ENCODE measurements around the gene NME8. TPM values are rescaled to one million over a fixed set of nuclear protein-coding genes. Genes with fewer than 3 reads are reported as not detected.
A peak's percentile ranks its signal among the peaks of the same experiment; 100 is the strongest.

Gene NME8
- total RNA-seq, 2 donors from 2014 or later, result not detected

DNA sequence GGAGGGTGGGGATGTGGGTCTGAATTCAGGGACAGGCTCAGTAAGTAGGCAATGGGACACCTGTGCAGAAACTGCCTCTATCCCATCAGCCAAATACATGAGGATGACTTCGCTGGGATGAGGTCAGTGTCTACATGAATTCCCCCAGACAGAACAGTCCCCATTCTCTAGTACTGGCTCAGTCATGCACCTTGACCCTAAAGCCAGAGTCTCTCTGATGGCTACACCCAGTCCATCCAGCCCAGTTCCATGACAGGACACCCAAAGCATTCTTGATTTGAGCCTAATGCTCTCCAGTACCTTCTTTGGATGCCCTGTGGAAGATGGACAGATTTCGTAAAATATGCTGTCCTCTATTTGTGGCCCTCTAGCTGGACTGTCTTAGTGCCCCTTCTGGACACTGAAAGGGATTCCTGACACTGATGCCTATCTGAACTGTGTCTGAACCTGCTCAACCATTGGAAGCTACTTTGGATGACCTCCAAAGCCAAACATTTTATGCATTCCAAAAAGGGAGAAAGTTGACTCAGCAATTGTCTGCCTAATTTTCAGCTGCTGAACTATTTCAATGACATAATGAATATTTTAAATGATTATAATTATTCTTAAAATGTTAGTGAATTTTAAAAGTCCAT, 53.6 kb downstream of the NME8 start:
- no peak for TF ChIP-seq CTCF (IDR thresholded peaks at IDR 0.05)
- H3K27me3 ChIP-seq, result no peaks in the 10 kb centered on the region
- H3K27ac ChIP-seq, result no peak overlapping the region
- H3K4me3 ChIP-seq, result no peak overlapping the region
- DNase-seq (ENCODE audit: low spot score), result no peak
- no peaks in the 10 kb centered on the region for H3K36me3 ChIP-seq
- H3K9me3 ChIP-seq, result no peaks in the 10 kb centered on the region
- H3K4me1 ChIP-seq, result peaks cover 0 to 13% of the 10 kb centered on the region in 2 donors

- Histone ChIP-seq H3K4me3 (no peak overlapping the region), H3K27ac (no peak overlapping the region), H3K9me3 (no peaks in the 10 kb centered on the region), H3K4me1 (no peaks in the 10 kb centered on the region), H3K36me3 (no peaks in the 10 kb centered on the region), H3K27me3 (no peaks in the 10 kb centered on the region)
- no peak for DNase-seq (ENCODE audit: low spot score)
- no peak for TF ChIP-seq CTCF (IDR thresholded peaks at IDR 0.05)
These were observed 59.9 kb downstream of the NME8 start for GRCh38 chr7:37908221-37908788.

GRCh38 chr7:37912756-37913155, 64.4 kb downstream of the NME8 start:
- TF ChIP-seq CTCF (IDR thresholded peaks at IDR 0.05), result no peak
- H3K27me3 ChIP-seq, result no peaks in the 10 kb centered on the region
- no peaks in the 10 kb centered on the region for H3K9me3 ChIP-seq
- peak overlapping the region in 1 of 2 donors; percentile 8 for H3K27ac ChIP-seq
- H3K36me3 ChIP-seq, result no peaks in the 10 kb centered on the region
- no peak for DNase-seq (ENCODE audit: low spot score)
- no peak overlapping the region for H3K4me3 ChIP-seq
- H3K4me1 ChIP-seq, result peaks cover 0 to 17% of the 10 kb centered on the region in 2 donors

DNA sequence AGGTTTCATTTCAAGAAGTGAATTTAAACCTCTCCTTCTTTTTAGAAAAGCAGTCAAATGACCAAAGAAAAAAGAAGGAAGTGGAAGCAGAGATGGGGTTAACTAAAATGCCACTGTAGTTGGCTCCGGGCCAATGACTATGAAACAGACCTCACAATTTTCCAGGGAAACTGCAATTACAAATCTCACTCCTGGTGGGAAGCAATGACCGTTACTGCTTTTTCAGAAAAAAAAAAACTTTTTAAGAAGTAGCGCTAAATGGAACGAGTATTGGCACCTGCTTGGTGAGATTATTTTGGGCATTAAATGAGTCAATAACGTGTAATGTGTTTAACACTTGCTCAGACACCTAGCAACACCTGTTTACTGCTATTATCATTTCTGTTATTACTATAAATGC, 67.0 kb downstream of the NME8 start:
- Histone ChIP-seq H3K4me1 (peaks cover 0 to 23% of the 10 kb centered on the region in 2 donors), H3K9me3 (no peaks in the 10 kb centered on the region), H3K27ac (peak overlapping the region; percentile 74 to 77), H3K27me3 (no peaks in the 10 kb centered on the region), H3K4me3 (peak overlapping the region; percentile 43 to 61), H3K36me3 (no peaks in the 10 kb centered on the region)
- TF ChIP-seq CTCF (IDR thresholded peaks at IDR 0.05), result no peak
- no peak for DNase-seq (ENCODE audit: low spot score)

- DNase-seq (ENCODE audit: low spot score), result no peak
- no peak for TF ChIP-seq CTCF (IDR thresholded peaks at IDR 0.05)
- Histone ChIP-seq H3K27ac (peak overlapping the region; percentile 74 to 77), H3K4me3 (peak overlapping the region; percentile 43 to 61), H3K9me3 (no peaks in the 10 kb centered on the region), H3K27me3 (no peaks in the 10 kb centered on the region), H3K36me3 (no peaks in the 10 kb centered on the region), H3K4me1 (peaks cover 0 to 26% of the 10 kb centered on the region in 2 donors)
These were observed 67.7 kb downstream of the NME8 start for GRCh38 chr7:37916017-37916672.

Measured in right atrium auricular region (tissue), 2 donors.